NCI-H345 treated with DMSO at 0.1 percent for 48 hours (cell line): ENCODE measurements around the gene TRIO.

Source experiments
- DNase-seq: peaks from one replicate; lab custom pipeline; 2025; ENCODE audit not compliant: unreplicated experiment; lab: John Stamatoyannopoulos, UW

TRIO gene

GRCh38 chr5:14402424-14402823, 259.3 kb downstream of the TRIO start:
- no peak for DNase-seq

DNA sequence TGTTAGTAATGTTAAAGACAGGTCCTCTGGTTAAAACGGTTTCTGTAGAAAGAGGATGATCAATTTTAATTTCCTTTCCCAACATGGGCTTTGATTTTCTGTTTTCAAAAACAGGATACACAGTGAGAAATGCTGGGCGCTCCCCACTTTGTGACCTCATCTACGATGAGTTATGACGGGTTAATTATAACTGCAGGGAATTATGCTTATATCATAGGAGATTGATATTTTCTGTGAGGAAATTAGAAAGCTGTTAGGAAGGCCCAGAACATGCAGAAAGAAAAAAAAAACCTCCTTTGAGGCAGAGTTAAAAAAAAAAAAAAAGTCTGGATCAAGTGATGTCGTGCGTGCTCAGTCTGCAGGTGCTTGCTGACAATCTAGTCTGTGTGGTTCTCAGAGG, 261.6 kb downstream of the TRIO start:
- no peak for DNase-seq

DNA sequence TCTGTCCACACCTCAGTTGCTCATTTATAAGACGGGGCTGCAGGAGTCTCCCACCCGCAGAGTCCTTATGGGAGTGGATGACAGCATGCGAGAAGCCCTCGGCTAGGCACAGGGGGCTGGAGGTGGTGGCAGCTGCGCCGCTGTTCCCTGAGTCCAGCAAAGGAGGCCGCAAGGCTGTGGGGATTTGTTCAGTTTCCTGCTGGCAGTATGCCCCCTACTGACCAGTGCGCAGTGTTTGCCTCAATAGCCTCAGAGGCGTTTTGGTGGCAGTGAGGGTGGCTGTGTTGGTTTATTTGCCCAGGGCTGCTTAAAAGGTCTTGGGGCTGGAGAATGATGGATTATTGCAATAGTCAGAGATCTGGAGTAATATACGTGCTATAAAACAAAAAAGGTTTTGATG, 262.1 kb downstream of the TRIO start:
- DNase-seq, result no peak

GRCh38 chr5:14405706-14406553, 262.8 kb downstream of the TRIO start:
- DNase-seq, result no peak

- no peak for DNase-seq
These were observed 263.4 kb downstream of the TRIO start for GRCh38 chr5:14406554-14406849.

DNA sequence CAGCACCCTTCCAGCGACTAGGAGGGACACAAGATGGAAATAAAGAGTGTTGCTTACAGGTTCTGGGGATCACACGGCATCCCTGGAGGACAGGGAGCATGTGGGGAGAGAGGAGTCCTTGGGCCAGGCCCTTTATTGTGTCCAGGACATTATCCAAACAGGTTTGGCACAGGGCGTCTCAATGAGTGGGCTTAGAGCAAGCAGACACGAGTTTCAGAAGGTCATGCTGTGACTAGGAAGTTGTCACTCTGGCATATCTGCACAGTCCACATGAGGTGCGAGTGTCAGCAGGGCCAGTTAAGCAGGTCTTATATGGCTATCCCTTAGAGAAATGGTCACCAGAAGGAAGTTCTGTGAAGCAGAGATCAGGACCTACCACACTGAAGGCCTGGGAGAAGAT, 263.9 kb downstream of the TRIO start:
- no peak for DNase-seq

DNA sequence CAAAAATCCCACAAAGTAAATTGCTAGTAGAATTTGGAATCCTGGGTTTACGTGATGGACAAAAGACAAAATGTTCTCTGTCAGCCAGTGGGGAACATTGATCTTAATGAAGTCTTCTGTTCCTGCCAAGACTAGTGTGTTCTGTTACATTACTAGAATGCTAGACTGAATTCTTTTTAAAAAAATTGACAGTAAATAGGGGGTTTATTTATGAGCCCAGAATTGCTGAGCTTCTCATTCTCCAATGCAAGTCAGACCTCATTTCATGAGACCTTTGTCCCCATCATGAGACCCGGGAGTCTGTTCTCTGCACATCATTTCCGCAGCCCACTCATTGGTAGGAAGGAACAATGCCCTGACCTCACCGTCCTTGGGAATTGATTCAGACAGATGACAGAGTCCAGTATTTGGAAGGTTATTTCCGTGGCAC, 264.6 kb downstream of the TRIO start:
- DNase-seq, result no peak

DNA sequence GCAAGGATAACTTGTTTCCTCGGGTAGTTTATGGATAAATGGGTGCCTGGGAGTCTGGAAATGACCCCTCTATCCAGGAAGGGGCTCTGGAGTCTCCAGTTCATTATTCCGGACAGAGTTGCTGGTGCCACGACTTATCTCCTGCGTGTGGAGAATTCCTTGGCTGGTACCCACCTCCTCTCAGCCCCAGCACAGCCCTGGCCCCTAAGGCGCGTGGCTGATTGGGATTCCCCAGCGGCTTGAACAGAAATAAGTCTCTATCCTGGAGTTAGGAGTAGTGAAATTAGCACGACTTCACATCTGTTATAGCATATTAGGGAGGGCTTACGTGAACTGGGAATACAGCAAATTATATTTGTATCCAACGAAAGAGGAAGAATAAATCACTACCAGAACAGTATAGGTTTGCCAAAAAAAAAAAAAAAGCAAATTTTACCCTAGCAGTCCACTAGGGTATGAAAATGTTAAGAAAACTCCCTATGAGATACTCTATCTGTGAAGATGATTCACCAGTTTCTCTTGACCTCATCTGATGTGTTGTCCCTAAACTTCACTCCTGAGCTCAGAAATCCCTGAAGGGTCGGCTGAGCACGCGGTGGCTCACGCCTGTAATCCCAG, 265.9 kb downstream of the TRIO start:
- DNase-seq, result no peak

DNA sequence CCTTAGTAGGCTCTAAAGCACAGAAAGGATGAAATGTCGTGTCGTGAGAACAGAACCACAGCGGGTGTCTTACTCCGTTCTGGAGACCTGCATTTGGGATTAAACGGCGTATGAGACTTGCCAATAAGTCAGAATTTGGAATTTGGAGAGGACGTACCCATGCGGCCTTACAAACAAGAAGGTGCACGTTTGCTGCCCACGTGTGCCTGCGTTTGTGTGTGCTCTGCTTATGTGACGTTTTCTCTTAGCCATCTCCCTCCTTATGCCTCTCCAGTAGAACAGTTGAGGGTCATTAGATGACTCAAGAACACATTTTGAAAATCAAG, 266.9 kb downstream of the TRIO start:
- DNase-seq, result no peak

DNA sequence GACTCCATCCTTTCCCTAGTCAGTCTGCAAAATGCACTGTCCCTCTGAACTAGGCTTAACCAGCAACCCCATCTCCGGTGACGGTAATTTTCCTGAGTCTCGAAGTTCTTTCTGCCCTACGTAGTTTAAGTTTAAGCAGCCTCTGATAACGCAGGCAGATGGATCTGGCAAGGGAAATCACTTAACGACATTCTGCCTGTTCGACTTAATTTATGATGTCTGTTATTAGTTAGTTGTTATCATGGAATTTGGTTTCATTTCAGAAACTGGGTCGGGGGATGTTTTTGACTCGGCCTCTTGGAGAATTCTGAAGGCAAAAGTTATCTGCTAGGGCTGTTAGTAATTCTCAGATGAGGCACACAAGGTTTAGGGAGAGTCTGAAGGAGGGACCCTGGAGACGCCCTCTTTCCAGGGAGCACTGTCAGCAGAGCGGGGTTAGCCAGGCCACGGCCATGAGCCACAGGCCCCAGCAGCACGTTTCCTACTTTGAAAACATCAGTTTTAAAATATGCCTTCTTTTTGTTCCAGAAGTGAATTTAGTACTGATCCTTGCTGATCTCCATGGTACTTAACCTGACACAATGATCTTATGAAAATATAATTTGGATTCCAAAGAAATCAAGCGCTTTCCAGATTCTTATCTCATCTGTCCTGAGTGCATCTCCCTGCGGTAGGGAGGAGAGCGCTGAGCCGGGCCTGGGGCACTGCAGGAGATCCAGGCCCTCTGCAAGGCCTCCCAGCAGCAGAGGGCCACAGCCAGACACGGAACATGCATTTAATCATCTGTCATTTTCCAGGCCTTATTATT, 267.5 kb downstream of the TRIO start:
- DNase-seq, result no peak

- no peak for DNase-seq
These were observed 268.1 kb downstream of the TRIO start for GRCh38 chr5:14411216-14411615.

DNA sequence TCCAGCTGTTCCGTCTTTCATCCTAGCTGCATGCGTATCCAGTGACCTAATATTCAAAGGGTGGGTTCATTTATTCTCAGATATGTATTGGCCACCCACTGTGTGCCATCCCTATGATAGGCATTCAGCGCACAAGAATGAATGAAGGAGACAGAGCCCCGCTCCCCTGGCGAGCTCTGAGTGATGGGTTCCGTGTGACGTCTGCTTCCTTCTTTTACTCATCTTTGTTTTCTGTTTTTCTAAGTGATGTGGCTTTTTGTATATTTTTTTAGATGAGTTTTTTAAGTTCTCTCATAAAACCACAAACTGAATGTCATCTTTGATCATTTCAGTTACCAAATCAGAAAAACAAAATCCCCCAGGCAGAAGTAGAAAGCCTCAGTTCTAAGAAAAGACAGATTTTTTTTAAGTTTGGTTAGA, 270.2 kb downstream of the TRIO start:
- DNase-seq, result no peak

GRCh38 chr5:14414007-14414406, 270.9 kb downstream of the TRIO start:
- DNase-seq, result no peak

GRCh38 chr5:14414656-14415023, 271.5 kb downstream of the TRIO start:
- DNase-seq, result no peak

- DNase-seq, result no peak
These were observed 272.0 kb downstream of the TRIO start for GRCh38 chr5:14415024-14415697.

DNA sequence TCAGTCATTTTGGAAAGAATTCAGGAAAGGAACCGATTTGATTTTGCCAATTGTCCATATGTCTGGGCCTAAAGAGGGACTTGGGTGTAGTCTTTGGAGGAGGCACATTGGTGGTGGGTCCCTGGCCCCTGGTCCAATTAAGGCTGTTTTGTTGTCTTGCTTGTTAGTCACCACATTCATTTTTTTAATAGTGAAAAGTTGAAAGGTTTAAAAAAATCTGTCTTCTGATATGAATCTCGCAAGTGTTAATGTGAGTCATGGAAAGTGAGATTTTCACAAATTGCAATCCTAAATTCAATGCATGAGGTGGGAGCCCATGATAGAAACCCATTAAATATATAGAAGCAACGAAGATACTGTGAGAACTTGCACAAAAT, 272.5 kb downstream of the TRIO start:
- DNase-seq, result no peak

- no peak for DNase-seq
These were observed 273.6 kb downstream of the TRIO start for GRCh38 chr5:14416621-14417275.

GRCh38 chr5:14417276-14417730, 274.2 kb downstream of the TRIO start:
- no peak for DNase-seq

- DNase-seq, result no peak
These were observed 274.9 kb downstream of the TRIO start for GRCh38 chr5:14417792-14418765.

DNA sequence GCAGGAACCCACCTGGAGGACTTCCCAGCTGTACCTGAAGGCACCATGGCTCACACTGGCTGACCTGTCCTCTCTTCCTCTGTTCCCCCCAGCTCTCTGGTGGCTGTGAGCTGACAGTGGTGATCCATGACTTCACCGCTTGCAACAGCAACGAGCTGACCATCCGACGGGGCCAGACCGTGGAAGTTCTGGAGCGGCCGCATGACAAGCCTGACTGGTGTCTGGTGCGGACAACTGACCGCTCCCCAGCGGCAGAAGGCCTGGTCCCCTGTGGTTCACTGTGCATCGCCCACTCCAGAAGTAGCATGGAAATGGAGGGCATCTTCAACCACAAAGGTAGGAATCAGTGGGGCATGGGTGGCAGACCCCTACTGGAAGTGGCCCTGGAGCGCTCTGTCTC, 276.5 kb downstream of the TRIO start:
- DNase-seq, result no peak
